Endothelial cell of umbilical vein (primary cell): ENCODE results near the gene TAX1BP3. TPM values are rescaled to one million over a fixed set of nuclear protein-coding genes. Genes with fewer than 3 reads are reported as not detected.

Experiments used
- BruUV-seq: library from RNA; stranded (reverse); fragments of 400-500 nt; replicated peaks from 2 replicates; lab custom pipeline; 2021; lab: Mats Ljungman, UMichigan
- CTCF ChIA-PET: fragments of 300-600, 350-600 bp; sonication (Branson Sonifier 250); formaldehyde crosslinking; loops from one replicate; lab custom pipeline; 2021; ENCODE audit warnings: antibody characterized with exemption, inconsistent platforms; lab: Charles Lee
- POLR2A ChIA-PET: fragments of 300-600, 350-600 bp; sonication (Branson Sonifier 250); formaldehyde crosslinking; loops from one replicate; lab custom pipeline; 2021; ENCODE audit warnings: antibody characterized with exemption, inconsistent platforms; lab: Charles Lee
- DNase-seq: peaks from one replicate; pipeline ENCODE4 v3.0.0-alpha.2; 2011; ENCODE audit warnings: low read depth, low spot score
- FAIRE-seq: peaks from 2 replicates; lab custom pipeline; 2011; peaks lifted over from hg19 to GRCh38; lab: Jason Lieb, UNC
- H2AFZ ChIP-seq: 2 replicates; pipeline ENCODE4 v1.6.0; 2012; ENCODE audit warnings: low read depth, low read length, control low read depth, inconsistent platforms
- H3K27ac ChIP-seq: 2 replicates; pipeline ENCODE4 v1.5.1; 2011; ENCODE audit warnings: low read depth, mild to moderate bottlenecking, control low read depth, low read length, moderate library complexity; ENCODE audit not compliant: insufficient read depth
- H3K27me3 ChIP-seq, 2 experiments: 2 replicates each; pipeline versions ENCODE4 v1.6.0 to v1.6.1; 2011; ENCODE audit warnings: low read length in 2 of 2, mixed read lengths in 1 of 2; ENCODE audit not compliant: control insufficient read depth in 2 of 2, insufficient read depth in 2 of 2
- H3K36me3 ChIP-seq, 2 experiments: 2 replicates in 1 of 2; 3 replicates in 1 of 2; pipeline ENCODE4 v1.5.1; 2011; ENCODE audit warnings: low read length in 2 of 2, mild to moderate bottlenecking in 1 of 2, moderate library complexity in 1 of 2; ENCODE audit not compliant: control insufficient read depth in 2 of 2, insufficient read depth in 2 of 2; ENCODE audit errors: extremely low read depth in 1 of 2
- H3K4me1 ChIP-seq: 3 replicates; pipeline ENCODE4 v1.5.1; 2011; ENCODE audit warnings: mild to moderate bottlenecking, low read length; ENCODE audit not compliant: control insufficient read depth, insufficient read depth; ENCODE audit errors: extremely low read depth
- H3K4me2 ChIP-seq: 2 replicates; pipeline ENCODE4 v1.6.1; 2011; ENCODE audit warnings: low read length, control low read depth, mixed read lengths; ENCODE audit not compliant: insufficient read depth
- H3K4me3 ChIP-seq, 3 experiments: fragments of 200-600 bp in 1 of 3; sonication (generic), shearing (Covaris generic) in 1 of 3; replicated peaks in 1 of 3; 2 replicates each; pipeline ENCODE4 v1.5.1; 2011 to 2016; ENCODE audit warnings: control low read depth in 3 of 3, low read length in 3 of 3, mild to moderate bottlenecking in 2 of 3, inconsistent platforms in 1 of 3, low read depth in 1 of 3, moderate library complexity in 1 of 3; ENCODE audit not compliant: insufficient read depth in 1 of 3
- H3K79me2 ChIP-seq: 2 replicates; pipeline ENCODE4 v1.6.0; 2012; ENCODE audit warnings: low read length, inconsistent platforms; ENCODE audit not compliant: control insufficient read depth, insufficient read depth
- H3K9ac ChIP-seq: replicated peaks from 2 replicates; pipeline ENCODE3; 2011; ENCODE audit warnings: low read length, control low read depth; ENCODE audit not compliant: insufficient read depth; ENCODE audit errors: extremely low read depth
- H3K9me1 ChIP-seq: replicated peaks from 3 replicates; pipeline ENCODE4 v1.6.0; 2011; ENCODE audit warnings: mild to moderate bottlenecking, low read length; ENCODE audit not compliant: control insufficient read depth, insufficient read depth; ENCODE audit errors: extremely low read depth
- H3K9me3 ChIP-seq: replicated peaks from 2 replicates; pipeline ENCODE4 v1.5.1; 2012; ENCODE audit warnings: low read length, inconsistent platforms; ENCODE audit not compliant: control insufficient read depth, insufficient read depth
- H4K20me1 ChIP-seq: replicated peaks from 2 replicates; pipeline ENCODE3; 2011; ENCODE audit warnings: mild to moderate bottlenecking, low read length; ENCODE audit not compliant: control insufficient read depth, insufficient read depth; ENCODE audit errors: extremely low read depth
- EZH2 ChIP-seq: IDR thresholded peaks from 2 replicates; pipeline ENCODE4 v1.6.1; 2012; ENCODE audit warnings: borderline replicate concordance, low read depth, mild to moderate bottlenecking, moderate library complexity, low read length, inconsistent platforms; ENCODE audit not compliant: severe bottlenecking
- FOS ChIP-seq: IDR thresholded peaks from 2 replicates; pipeline ENCODE4 v1.6.1; 2011; ENCODE audit warnings: mild to moderate bottlenecking, low read length, moderate library complexity, borderline replicate concordance; ENCODE audit not compliant: insufficient read depth
- GATA2 ChIP-seq: IDR thresholded peaks from 2 replicates; pipeline ENCODE4 v1.7.0; 2011; ENCODE audit warnings: low read depth, mild to moderate bottlenecking, moderate library complexity, mixed read lengths, low read length; ENCODE audit not compliant: insufficient read length, insufficient read depth
- JUN ChIP-seq: IDR thresholded peaks from 2 replicates; pipeline ENCODE4 v1.6.1; 2011; ENCODE audit warnings: borderline replicate concordance, low read depth; ENCODE audit not compliant: insufficient read length, insufficient read depth
- MAX ChIP-seq: IDR thresholded peaks from 2 replicates; pipeline ENCODE4 v1.6.1; 2011; ENCODE audit not compliant: insufficient read depth, insufficient read length
- MYC ChIP-seq: IDR thresholded peaks from one replicate; pipeline ENCODE4 v1.6.1; 2011; ENCODE audit warnings: mild to moderate bottlenecking, low read depth, low read length
- POLR2A ChIP-seq: IDR thresholded peaks from 2 replicates; pipeline ENCODE4 v1.6.1; 2012; ENCODE audit warnings: low read depth, mild to moderate bottlenecking, control low read depth, low read length
- POLR2AphosphoS5 ChIP-seq: IDR thresholded peaks from 2 replicates; pipeline ENCODE4 v1.6.1; 2012; ENCODE audit warnings: low read depth, mild to moderate bottlenecking, control low read depth, low read length, moderate library complexity; ENCODE audit not compliant: insufficient read depth
- dilution Hi-C: fragments of 300-500 bp; cut with MboI; formaldehyde crosslinking; loops from one replicate; pipeline ENCODE4 v1.15.0; 2019; ENCODE audit warnings: low sequenced_read_pairs; ENCODE audit not compliant: extremely low pct_ligation_motif_present
- intact Hi-C: fragments of 100-400 bp; cut with micrococcal nuclease; formaldehyde crosslinking; loops from one replicate; pipeline ENCODE4 v1.10.0; 2022
- polyA plus RNA-seq, 4 experiments: library from polyadenylated mRNA; depleted of rRNA in 3 of 4; stranded (reverse) in 3 of 4; unstranded in 1 of 4; fragments of >200 nt; gene quantifications; 2 replicates each; pipeline versions ENCODE4 v1.2.1 to v1.2.3, GENCODE V29; 2011 to 2012; ENCODE audit warnings: missing spikeins in 1 of 4
- total RNA-seq: library from RNA; stranded (reverse); gene quantifications from 2 replicates; pipeline ENCODE4 v1.2.3, GENCODE V29; 2021
- TF ChIP-seq, protein P1 (sequence below), 2 donors: IDR thresholded peaks; 1 replicate in 1 of 2; 2 replicates in 1 of 2; pipeline ENCODE4 v1.5.1; 2011; ENCODE audit warnings: low read length in 2 of 2, mild to moderate bottlenecking in 2 of 2, moderate library complexity in 2 of 2, control low read depth in 1 of 2, inconsistent platforms in 1 of 2, low read depth in 1 of 2; ENCODE audit not compliant: insufficient read depth in 1 of 2; ENCODE audit errors: extremely low read depth in 1 of 2

The TAX1BP3 gene
- total and polyA plus RNA-seq, 2 donors (not counting 3 experiments of a cell fraction or from before 2014, with no cell fraction given): 254 to 315 TPM

GRCh38 chr17:3678821-3679530 is 10.6 kb upstream of the TAX1BP3 start:
- FAIRE-seq (no peak), DNase-seq (no peak)
- no peaks in the 10 kb centered on the region for H3K4me1 ChIP-seq
- intact Hi-C loops (no loop called here), dilution Hi-C loops (no loop called here)
- TF ChIP-seq POLR2A (no peak), FOS (no peak), MYC (no peak), GATA2 (no peak), JUN (no peak), MAX (no peak), EZH2 (no peak), POLR2AphosphoS5 (no peak)
- TF ChIP-seq, protein P1, sequence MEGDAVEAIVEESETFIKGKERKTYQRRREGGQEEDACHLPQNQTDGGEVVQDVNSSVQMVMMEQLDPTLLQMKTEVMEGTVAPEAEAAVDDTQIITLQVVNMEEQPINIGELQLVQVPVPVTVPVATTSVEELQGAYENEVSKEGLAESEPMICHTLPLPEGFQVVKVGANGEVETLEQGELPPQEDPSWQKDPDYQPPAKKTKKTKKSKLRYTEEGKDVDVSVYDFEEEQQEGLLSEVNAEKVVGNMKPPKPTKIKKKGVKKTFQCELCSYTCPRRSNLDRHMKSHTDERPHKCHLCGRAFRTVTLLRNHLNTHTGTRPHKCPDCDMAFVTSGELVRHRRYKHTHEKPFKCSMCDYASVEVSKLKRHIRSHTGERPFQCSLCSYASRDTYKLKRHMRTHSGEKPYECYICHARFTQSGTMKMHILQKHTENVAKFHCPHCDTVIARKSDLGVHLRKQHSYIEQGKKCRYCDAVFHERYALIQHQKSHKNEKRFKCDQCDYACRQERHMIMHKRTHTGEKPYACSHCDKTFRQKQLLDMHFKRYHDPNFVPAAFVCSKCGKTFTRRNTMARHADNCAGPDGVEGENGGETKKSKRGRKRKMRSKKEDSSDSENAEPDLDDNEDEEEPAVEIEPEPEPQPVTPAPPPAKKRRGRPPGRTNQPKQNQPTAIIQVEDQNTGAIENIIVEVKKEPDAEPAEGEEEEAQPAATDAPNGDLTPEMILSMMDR (IDR thresholded peaks at IDR 0.05; ENCODE audit: extremely low read depth in 1 of 2, insufficient read depth in 1 of 2, low read depth in 1 of 2, low read length in 2 of 2): no peak
- no peaks in the 10 kb centered on the region for H3K36me3 ChIP-seq
- H3K27me3 ChIP-seq: peaks cover 0 to 5% of the 10 kb centered on the region in 2 experiments
- CTCF ChIA-PET: interaction anchor here (2.8 kb wide), 1 partner anchor 59 kb away, joined by 9 read pairs; no protein-coding TSS in a partner anchor
- H4K20me1 ChIP-seq: no peaks in the 10 kb centered on the region
- H3K4me2 ChIP-seq: no peak overlapping the region
- no peaks in the 10 kb centered on the region for H3K79me2 ChIP-seq
- H3K9ac ChIP-seq: no peak overlapping the region
- H3K9me1 ChIP-seq: no peaks in the 10 kb centered on the region
- H3K4me3 ChIP-seq: no peak overlapping the region
- BruUV-seq: no TSS peak
- H3K9me3 ChIP-seq: no peaks in the 10 kb centered on the region
- POLR2A ChIA-PET: no interaction called here
- no peak overlapping the region for H2AFZ ChIP-seq
- H3K27ac ChIP-seq: no peak overlapping the region
